OCI-LY7 (cell line): ENCODE measurements around the gene SENP2.

Experiments used
- CTCF ChIP-seq: fragments of 200-600 bp; sonication (generic); conservative IDR thresholded peaks from 2 replicates; pipeline ENCODE4 v1.5.1; 2014; ENCODE audit warnings: mild to moderate bottlenecking, antibody characterized with exemption, low read length, moderate library complexity, mixed read lengths
- EZH2phosphoT487 ChIP-seq: fragments of 200-600 bp; sonication (generic); IDR thresholded peaks from 2 replicates; pipeline ENCODE4 v1.6.1; 2018; ENCODE audit warnings: low read depth, borderline replicate concordance, mild to moderate bottlenecking, mixed run types, antibody characterized with exemption, low read length, moderate library complexity, mixed read lengths

GRCh38 chr3:185606196-185606595 is 20.1 kb downstream of the SENP2 start:
- TF ChIP-seq CTCF: no peak
- TF ChIP-seq EZH2phosphoT487: no peak
